HepG2 (cell line): ENCODE results near the gene ATG2B. TPM values are rescaled to one million over a fixed set of nuclear protein-coding genes. Genes with fewer than 3 reads are reported as not detected.

ENCODE experiments used
- ATAC-seq: fragments of 200-7000 bp; cut with Tn5 transposase; 3 replicates; pipeline ENCODE4 v1.9.1; 2020; ENCODE audit warnings: mild to moderate bottlenecking, moderate library complexity
- BruUV-seq: library from RNA; stranded (reverse); fragments of 400-500 nt; replicated peaks from 2 replicates; lab custom pipeline; 2021; lab: Mats Ljungman, UMichigan
- CTCF ChIA-PET: fragments of 300-600 bp; formaldehyde crosslinking; extraction: SDS; loops from one replicate; lab custom pipeline; 2021; ENCODE audit warnings: low total read pairs, inconsistent platforms, low intra/inter-chr PET ratio; lab: Yijun Ruan, JAX
- POLR2A ChIA-PET: fragments of 350-600 bp; sonication (Branson Sonifier 250); formaldehyde crosslinking; loops from one replicate; lab custom pipeline; 2020; ENCODE audit warnings: antibody characterized with exemption, inconsistent platforms; lab: Yijun Ruan, JAX
- DNase-seq: peaks from one replicate; pipeline ENCODE4 v3.0.0-alpha.2; 2015; ENCODE audit warnings: low spot score
- FAIRE-seq: peaks from 3 replicates; lab custom pipeline; 2011; peaks lifted over from hg19 to GRCh38; lab: Jason Lieb, UNC
- H2AFZ ChIP-seq: one replicate; pipeline ENCODE4 v1.6.1; 2011; ENCODE audit warnings: low read length, inconsistent platforms
- H3K27ac ChIP-seq: fragments of 300-600 bp; 3 replicates; pipeline ENCODE4 v1.8.0; 2011; ENCODE audit warnings: mixed run types, mild to moderate bottlenecking, mixed read lengths, low read length, inconsistent platforms; ENCODE audit not compliant: insufficient read depth; ENCODE audit errors: extremely low read length
- H3K27me3 ChIP-seq, 2 experiments: fragments of 200-600 bp in 1 of 2; 2 replicates in 1 of 2; 3 replicates in 1 of 2; pipeline versions ENCODE4 v1.6.0 to v1.8.0; 2011; ENCODE audit warnings: low read length in 2 of 2, mild to moderate bottlenecking in 2 of 2, moderate library complexity in 2 of 2, inconsistent platforms in 1 of 2; ENCODE audit not compliant: insufficient read depth in 2 of 2, control insufficient read depth in 1 of 2
- H3K36me3 ChIP-seq, 2 experiments: fragments of 200-600 bp in 1 of 2; replicated peaks in 1 of 2; 2 replicates in 1 of 2; 3 replicates in 1 of 2; pipeline versions ENCODE4 v1.5.1 to v1.8.0; 2011; ENCODE audit warnings: low read length in 2 of 2, inconsistent platforms in 1 of 2; ENCODE audit not compliant: insufficient read depth in 2 of 2, control insufficient read depth in 1 of 2
- H3K4me1 ChIP-seq: 2 replicates; pipeline ENCODE4 v1.5.1; 2012; ENCODE audit warnings: low read length, inconsistent platforms; ENCODE audit not compliant: insufficient read depth
- H3K4me2 ChIP-seq: 2 replicates; pipeline ENCODE4 v1.6.0; 2011; ENCODE audit warnings: low read depth, low read length, inconsistent platforms
- H3K4me3 ChIP-seq, 3 experiments: fragments of 200-600 bp in 1 of 3; sonication (generic), shearing (Covaris generic) in 1 of 3; replicated peaks in 1 of 3; 2 replicates each; pipeline ENCODE4 v1.5.1; 2011 to 2016; ENCODE audit warnings: low read length in 3 of 3, inconsistent platforms in 2 of 3, low read depth in 2 of 3, mild to moderate bottlenecking in 2 of 3, control low read depth in 1 of 3, mixed read lengths in 1 of 3; ENCODE audit not compliant: insufficient read depth in 1 of 3
- H3K79me2 ChIP-seq: one replicate; pipeline ENCODE4 v1.6.1; 2011; ENCODE audit warnings: low read length, inconsistent platforms; ENCODE audit not compliant: insufficient read depth
- H3K9ac ChIP-seq: 2 replicates; pipeline ENCODE4 v1.6.0; 2011; ENCODE audit warnings: mild to moderate bottlenecking, low read depth, low read length, inconsistent platforms; ENCODE audit not compliant: insufficient read depth
- H3K9me3 ChIP-seq: 2 replicates; pipeline ENCODE4 v1.5.1; 2012; ENCODE audit warnings: mild to moderate bottlenecking, low read length
- H4K20me1 ChIP-seq: 2 replicates; pipeline ENCODE4 v1.6.0; 2011; ENCODE audit warnings: inconsistent platforms, mild to moderate bottlenecking, low read length, moderate library complexity; ENCODE audit not compliant: insufficient read depth
- CENPT ChIP-seq: sonication (generic); formaldehyde crosslinking; IDR thresholded peaks from 2 replicates; pipeline ENCODE4 v1.8.0; 2022; ENCODE audit warnings: low read depth, mild to moderate bottlenecking, moderate library complexity, missing genetic modification reagents
- CREB1 ChIP-seq, 2 experiments: fragments of 450-650 bp in 1 of 2; IDR thresholded peaks; 2 replicates each; pipeline ENCODE4 v1.6.1; 2016 to 2017; ENCODE audit warnings: control low read depth in 1 of 2, mild to moderate bottlenecking in 1 of 2, missing compliant biosample characterization in 1 of 2, missing genetic modification characterization in 1 of 2
- EED ChIP-seq: sonication (generic); formaldehyde crosslinking; IDR thresholded peaks from 2 replicates; pipeline ENCODE4 v1.5.0; 2020; ENCODE audit warnings: mild to moderate bottlenecking, missing genetic modification reagents
- ZFP41 ChIP-seq: sonication (generic); formaldehyde crosslinking; IDR thresholded peaks from 2 replicates; pipeline ENCODE4 v1.4.0; 2020; ENCODE audit warnings: mild to moderate bottlenecking, missing genetic modification reagents, borderline replicate concordance
- ZNF792 ChIP-seq: IDR thresholded peaks from 2 replicates; pipeline ENCODE4 v1.6.1; 2016
- WGBS: methylation state at CpG from one replicate; pipeline ENCODE4 v1.1.6; 2017; ENCODE audit warnings: low lambda C conversion rate; 5-methylcytosine and 5-hydroxymethylcytosine counted together
- in situ Hi-C: cut with HindIII; loops from 2 replicates; pipeline ENCODE4 v1.10.0; 2017; ENCODE audit warnings: low pct_unique_long_range_greater_than_20kb; ENCODE audit not compliant: extremely low pct_ligation_motif_present
- intact Hi-C: fragments of 100-400 bp; cut with micrococcal nuclease; formaldehyde crosslinking; loops from one replicate; pipeline ENCODE4 v1.10.0; 2022; ENCODE audit not compliant: unreplicated experiment
- polyA plus RNA-seq, 8 experiments: library from polyadenylated mRNA; depleted of rRNA in 3 of 8; stranded (reverse) in 7 of 8; unstranded in 1 of 8; fragments of >200 nt; fragmentation: Illumina TruSeq in 4 of 8; extraction: Trizol in 4 of 8; gene quantifications; 2 replicates each; pipeline versions ENCODE4 v1.2.1 to v1.2.3, GENCODE V29; 2011 to 2016; ENCODE audit warnings: low read depth in 4 of 8, missing spikeins in 1 of 8, mixed read lengths in 1 of 8; ENCODE audit not compliant: insufficient read depth in 1 of 8
- total RNA-seq, 5 experiments: library from RNA; depleted of rRNA; stranded (reverse); fragments of >200 nt; fragmentation: Illumina TruSeq; extraction: Trizol; gene quantifications; 2 replicates each; pipeline ENCODE4 v1.2.3, GENCODE V29; 2016; ENCODE audit warnings: low read depth in 1 of 5

Gene ATG2B
- total and polyA plus RNA-seq, 2 of the 13 experiments (the other 11 are each of a cell fraction or from before 2014, with no cell fraction given) = 7.4 to 7.5 TPM

DNA sequence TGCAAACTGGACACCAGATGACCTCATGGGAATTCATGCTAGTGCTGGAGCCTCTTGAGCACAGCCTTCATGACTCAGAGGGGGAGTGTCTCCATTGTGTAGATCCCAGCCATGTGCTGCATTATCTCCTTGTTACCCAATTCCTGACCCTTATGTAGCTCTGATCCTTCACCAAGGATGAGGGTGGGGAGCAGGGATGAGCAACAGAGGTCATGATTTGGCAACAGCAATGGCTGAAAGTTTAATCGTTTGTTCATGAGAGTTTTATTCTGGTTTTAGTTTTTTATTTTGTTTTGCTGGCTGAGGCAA lies 116.6 kb downstream of the ATG2B start:
- Histone ChIP-seq H3K79me2 (no peaks in the 10 kb centered on the region), H3K4me3 (no peak overlapping the region), H4K20me1 (no peaks in the 10 kb centered on the region), H3K9ac (no peak overlapping the region), H3K4me1 (no peaks in the 10 kb centered on the region), H3K27ac (no peak overlapping the region), H3K4me2 (no peak overlapping the region), H2AFZ (no peak overlapping the region), H3K9me3 (no peaks in the 10 kb centered on the region), H3K27me3 (no peaks in the 10 kb centered on the region), H3K36me3 (no peaks in the 10 kb centered on the region)
- POLR2A ChIA-PET = no interaction called here
- no peak for FAIRE-seq
- intact Hi-C loops = no loop called here
- CTCF ChIA-PET = no interaction called here
- in situ Hi-C loops = no loop called here
- no peak for ATAC-seq
- WGBS = 0% methylated on average over 1 of the region's 1 CpG
- DNase-seq = no peak
- TF ChIP-seq ZFP41 (no peak), EED (CRISPR knock-in tag) (no peak), ZNF792 (CRISPR knock-in tag) (no peak)
- no TSS peak for BruUV-seq

DNA sequence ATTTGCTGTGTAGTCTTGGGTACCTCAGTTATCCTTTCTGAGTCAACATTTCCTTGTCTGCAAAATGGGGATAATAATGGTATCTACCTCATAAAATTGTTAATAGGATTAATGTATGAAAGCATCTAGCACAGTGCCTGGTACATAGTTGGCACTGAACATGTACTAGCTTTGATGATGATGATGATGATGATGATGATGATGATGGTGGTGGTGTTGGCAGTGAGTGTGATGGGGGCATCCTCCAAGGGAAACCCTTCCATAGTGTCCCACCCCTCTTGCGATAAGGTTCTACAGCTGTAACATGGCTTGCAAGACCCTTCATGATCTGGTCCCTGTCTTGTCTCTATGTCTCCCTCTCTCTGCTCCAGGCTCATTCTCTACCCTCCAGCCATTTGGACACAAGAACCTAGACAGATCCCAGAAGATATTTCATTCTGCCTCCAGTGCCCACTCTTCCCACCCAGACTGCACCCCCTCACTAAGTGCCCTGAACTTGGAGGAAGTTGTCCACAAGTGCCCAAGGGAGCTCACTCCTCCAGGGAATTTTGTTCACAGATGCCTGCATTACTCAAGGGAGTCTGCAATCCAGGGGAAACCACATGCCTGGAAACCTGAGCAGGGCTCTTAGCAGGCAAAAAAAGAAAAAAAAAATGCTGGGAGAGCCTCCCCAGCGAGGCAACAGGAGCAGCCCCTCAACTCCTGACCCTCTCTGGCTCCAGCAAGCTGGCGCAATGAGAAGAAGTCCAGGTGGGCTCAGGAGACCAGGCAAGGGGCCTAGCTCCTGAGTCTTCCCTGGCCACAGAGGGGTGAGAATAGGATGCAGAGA lies 117.2 kb downstream of the ATG2B start:
- no peak for ATAC-seq
- TF ChIP-seq CENPT (no peak), CREB1 (IDR thresholded peaks at IDR 0.05) (peak; percentile 54; the same call in 1 of the 2 replicates), CREB1 (CRISPR knock-in tag; IDR thresholded peaks at IDR 0.05) (no peak)
- DNase-seq = no peak
- intact Hi-C loops (no loop called here), in situ Hi-C loops (no loop called here)
- Histone ChIP-seq H3K27ac (no peak overlapping the region), H4K20me1 (no peaks in the 10 kb centered on the region), H3K36me3 (no peaks in the 10 kb centered on the region), H3K9ac (no peak overlapping the region), H3K4me3 (no peak overlapping the region), H3K9me3 (no peaks in the 10 kb centered on the region), H3K4me1 (no peaks in the 10 kb centered on the region), H3K79me2 (no peaks in the 10 kb centered on the region), H3K27me3 (no peaks in the 10 kb centered on the region), H3K4me2 (no peak overlapping the region), H2AFZ (no peak overlapping the region)
- no peak for FAIRE-seq
- POLR2A ChIA-PET = no interaction called here
- CTCF ChIA-PET = no interaction called here
- BruUV-seq = no TSS peak
- whole genome bisulfite sequencing = 0% methylated on average over 2 of the region's 3 CpGs
